ENCODE results near the gene FAM210B. TPM values are rescaled to one million over a fixed set of nuclear protein-coding genes. Genes with fewer than 3 reads are reported as not detected.

FAM210B gene
- total and polyA plus RNA-seq, 7 donors, result 17.0 to 52.2 (median 41.9) TPM

- peaks cover 0 to 45% (median 7%) of the 10 kb centered on the region in 3 donors for H3K27me3 ChIP-seq
- H3K9me3 ChIP-seq, result no peaks in the 10 kb centered on the region
- TF ChIP-seq CTCF (IDR thresholded peaks at IDR 0.05) (no peak), EP300 (IDR thresholded peaks at IDR 0.05) (no peak), POLR2AphosphoS5 (IDR thresholded peaks at IDR 0.05) (no peak), POLR2A (IDR thresholded peaks at IDR 0.05) (no peak)
- H3K36me3 ChIP-seq, result no peaks in the 10 kb centered on the region
- WGBS, 2 donors, result 5 to 13% methylated on average over 5 of the region's 5 CpGs
- no peak overlapping the region for H3K4me3 ChIP-seq
- peaks cover 0 to 8% (median 3%) of the 10 kb centered on the region in 4 donors for H3K4me1 ChIP-seq
- intact Hi-C loops (cut with DNase I), result no loop called here
- H3K27ac ChIP-seq, result no peak overlapping the region
- DNase-seq, result no peak
Observed at GRCh38 chr20:56348305-56348693, 10.5 kb upstream of the FAM210B start.

- no peaks in the 10 kb centered on the region for H3K36me3 ChIP-seq
- no peak for TF ChIP-seq POLR2AphosphoS5 (IDR thresholded peaks at IDR 0.05)
- TF ChIP-seq EP300 (IDR thresholded peaks at IDR 0.05), result no peak
- TF ChIP-seq CTCF (IDR thresholded peaks at IDR 0.05), result no peak
- no peak for TF ChIP-seq POLR2A (IDR thresholded peaks at IDR 0.05)
- intact Hi-C loops (cut with DNase I), result no loop called here
- H3K27ac ChIP-seq, result no peak overlapping the region
- no peak overlapping the region for H3K4me3 ChIP-seq
- WGBS, 2 donors, result 4 to 8% methylated on average over 3 of the region's 3 CpGs
- H3K27me3 ChIP-seq, result peaks cover 0 to 41% (median 6%) of the 10 kb centered on the region in 3 donors
- no peaks in the 10 kb centered on the region for H3K9me3 ChIP-seq
- DNase-seq, result no peak
- H3K4me1 ChIP-seq, result peaks cover 0 to 5% (median 2%) of the 10 kb centered on the region in 4 donors
Observed at GRCh38 chr20:56348746-56349145, 10.0 kb upstream of the FAM210B start.

- H3K27ac ChIP-seq, result no peak overlapping the region
- no peaks in the 10 kb centered on the region for H3K9me3 ChIP-seq
- intact Hi-C loops (cut with DNase I), result no loop called here
- no peak for TF ChIP-seq EP300 (IDR thresholded peaks at IDR 0.05)
- no peak for TF ChIP-seq CTCF (IDR thresholded peaks at IDR 0.05)
- TF ChIP-seq POLR2AphosphoS5 (IDR thresholded peaks at IDR 0.05), result no peak
- TF ChIP-seq POLR2A (IDR thresholded peaks at IDR 0.05), result no peak
- no peaks in the 10 kb centered on the region for H3K36me3 ChIP-seq
- no peaks in the 10 kb centered on the region for H3K4me1 ChIP-seq
- no peak for DNase-seq
- no peak overlapping the region for H3K4me3 ChIP-seq
- H3K27me3 ChIP-seq, result peaks cover 0 to 21% (median 0%) of the 10 kb centered on the region in 3 donors
- WGBS, 2 donors, result 72 to 87% methylated on average over 2 of the region's 2 CpGs
Observed at GRCh38 chr20:56350842-56351241, 7.9 kb upstream of the FAM210B start.

- no peaks in the 10 kb centered on the region for H3K4me1 ChIP-seq
- TF ChIP-seq EP300 (IDR thresholded peaks at IDR 0.05) (no peak), POLR2A (IDR thresholded peaks at IDR 0.05) (no peak), CTCF (IDR thresholded peaks at IDR 0.05) (no peak), POLR2AphosphoS5 (IDR thresholded peaks at IDR 0.05) (no peak)
- 78 to 79% methylated on average over 5 of the region's 5 CpGs for WGBS, 2 donors
- no peak for DNase-seq
- intact Hi-C loops (cut with DNase I), result no loop called here
- no peaks in the 10 kb centered on the region for H3K9me3 ChIP-seq
- peaks cover 0 to 7% (median 0%) of the 10 kb centered on the region in 3 donors for H3K27me3 ChIP-seq
- H3K4me3 ChIP-seq, result no peak overlapping the region
- H3K27ac ChIP-seq, result no peak overlapping the region
- H3K36me3 ChIP-seq, result no peaks in the 10 kb centered on the region
Observed at GRCh38 chr20:56352345-56353055, 6.3 kb upstream of the FAM210B start.
